Liver (tissue), 9 donors: Measurements from ENCODE around the gene MB21D2. TPM values are rescaled to one million over a fixed set of nuclear protein-coding genes. Genes with fewer than 3 reads are reported as not detected.

ENCODE experiments used
- DNase-seq: peaks from one replicate; pipeline ENCODE4 v3.0.0-alpha.2; 2017; ENCODE audit warnings: low spot score
- H3K27ac ChIP-seq, 2 donors: one replicate each; pipeline ENCODE4 v1.7.0; 2013; ENCODE audit warnings: inconsistent platforms in 2 of 2, low read length in 2 of 2, control low read depth in 1 of 2, low read depth in 1 of 2, mild to moderate bottlenecking in 1 of 2
- H3K27me3 ChIP-seq, 4 donors: one replicate each; pipeline versions ENCODE4 v1.6.1 to v1.7.0; 2013; ENCODE audit warnings: low read length in 3 of 4, inconsistent platforms in 1 of 4, mild to moderate bottlenecking in 1 of 4, moderate library complexity in 1 of 4; ENCODE audit not compliant: control insufficient read depth in 4 of 4, insufficient read depth in 4 of 4
- H3K36me3 ChIP-seq, 4 donors: one replicate each; pipeline versions ENCODE4 v1.6.1 to v1.7.0; 2013; ENCODE audit warnings: low read length in 3 of 4, mild to moderate bottlenecking in 3 of 4, low read depth in 1 of 4, moderate library complexity in 1 of 4; ENCODE audit not compliant: control insufficient read depth in 4 of 4, insufficient read depth in 3 of 4
- H3K4me1 ChIP-seq, 4 donors: one replicate each; pipeline versions ENCODE4 v1.6.1 to v1.7.0; 2013; ENCODE audit warnings: low read length in 3 of 4, mild to moderate bottlenecking in 3 of 4, moderate library complexity in 1 of 4; ENCODE audit not compliant: control insufficient read depth in 4 of 4, insufficient read depth in 4 of 4
- H3K4me3 ChIP-seq, 3 donors: one replicate each; pipeline versions ENCODE4 v1.6.1 to v1.7.0; 2013; ENCODE audit warnings: low read length in 3 of 3, control low read depth in 1 of 3, low read depth in 1 of 3, mild to moderate bottlenecking in 1 of 3
- H3K9ac ChIP-seq, 2 donors: one replicate each; pipeline ENCODE4 v1.7.0; 2013; ENCODE audit warnings: low read length in 2 of 2, mild to moderate bottlenecking in 2 of 2, moderate library complexity in 2 of 2, control low read depth in 1 of 2, low read depth in 1 of 2
- H3K9me3 ChIP-seq, 4 donors: one replicate each; pipeline versions ENCODE4 v1.6.1 to v1.7.0; 2013; ENCODE audit warnings: low read length in 3 of 4; ENCODE audit not compliant: control insufficient read depth in 4 of 4
- ATF3 ChIP-seq: IDR thresholded peaks from 2 replicates; pipeline ENCODE4 v1.6.1; 2016; ENCODE audit warnings: antibody characterized with exemption
- CTCF ChIP-seq: fragments of 150-350 bp; IDR thresholded peaks from 2 replicates; pipeline ENCODE4 v1.5.1; 2017; ENCODE audit warnings: improper control_type of control experiment, low read depth, low read length; ENCODE audit not compliant: missing input control
- EGR1 ChIP-seq, 2 donors: IDR thresholded peaks; 2 replicates each; pipeline ENCODE4 v1.6.1; 2016 to 2018; ENCODE audit warnings: antibody characterized with exemption in 2 of 2, low read depth in 2 of 2
- FOXA1 ChIP-seq: IDR thresholded peaks from 2 replicates; pipeline ENCODE4 v1.6.1; 2016; ENCODE audit warnings: antibody characterized with exemption
- FOXA2 ChIP-seq: IDR thresholded peaks from 2 replicates; pipeline ENCODE4 v1.6.1; 2016; ENCODE audit warnings: antibody characterized with exemption
- GABPA ChIP-seq, 2 donors: IDR thresholded peaks in 1 of 2; conservative IDR thresholded peaks in 1 of 2; 2 replicates each; pipeline ENCODE4 v1.6.1; 2016; ENCODE audit warnings: antibody characterized with exemption in 2 of 2, mild to moderate bottlenecking in 1 of 2, moderate library complexity in 1 of 2
- HNF4A ChIP-seq, 2 donors: conservative IDR thresholded peaks; 2 replicates each; pipeline ENCODE4 v1.6.1; 2016; ENCODE audit warnings: antibody characterized with exemption in 2 of 2, mild to moderate bottlenecking in 2 of 2
- HNF4G ChIP-seq: IDR thresholded peaks from 2 replicates; pipeline ENCODE4 v1.6.1; 2016; ENCODE audit warnings: antibody characterized with exemption
- JUND ChIP-seq, 2 donors: IDR thresholded peaks; 2 replicates each; pipeline ENCODE4 v1.6.1; 2016; ENCODE audit warnings: antibody characterized with exemption in 2 of 2
- MAX ChIP-seq: IDR thresholded peaks from 2 replicates; pipeline ENCODE4 v1.6.1; 2016; ENCODE audit warnings: antibody characterized with exemption
- NR2F2 ChIP-seq: IDR thresholded peaks from 2 replicates; pipeline ENCODE4 v1.6.1; 2016; ENCODE audit warnings: antibody characterized with exemption
- RAD21 ChIP-seq, 2 donors: IDR thresholded peaks; 2 replicates each; pipeline ENCODE4 v1.6.1; 2016; ENCODE audit warnings: antibody characterized with exemption in 2 of 2, mild to moderate bottlenecking in 2 of 2
- REST ChIP-seq: IDR thresholded peaks from 2 replicates; pipeline ENCODE4 v1.6.1; 2016; ENCODE audit warnings: antibody characterized with exemption, mild to moderate bottlenecking
- RXRA ChIP-seq, 2 donors: IDR thresholded peaks; 2 replicates each; pipeline ENCODE4 v1.6.1; 2017 to 2018; ENCODE audit warnings: antibody characterized with exemption in 2 of 2, mild to moderate bottlenecking in 1 of 2
- SP1 ChIP-seq: IDR thresholded peaks from 2 replicates; pipeline ENCODE4 v1.6.1; 2018; ENCODE audit warnings: antibody characterized with exemption, mild to moderate bottlenecking
- TAF1 ChIP-seq: conservative IDR thresholded peaks from 2 replicates; pipeline ENCODE4 v1.6.1; 2016; ENCODE audit warnings: antibody characterized with exemption, mild to moderate bottlenecking
- YY1 ChIP-seq: IDR thresholded peaks from 2 replicates; pipeline ENCODE4 v1.6.1; 2016; ENCODE audit warnings: antibody characterized with exemption, mild to moderate bottlenecking
- ZBTB33 ChIP-seq: IDR thresholded peaks from 2 replicates; pipeline ENCODE4 v1.6.1; 2016; ENCODE audit warnings: antibody characterized with exemption
- WGBS: extraction: QIAGEN DNeasy Blood & Tissue Kit; methylation state at CpG from one replicate; pipeline ENCODE4 v1.1.7; 2013; 5-methylcytosine and 5-hydroxymethylcytosine counted together
- polyA plus RNA-seq, 2 donors: library from polyadenylated mRNA; stranded (reverse) in 1 of 2; unstranded in 1 of 2; fragments of 200-250 nt in 1 of 2; fragments of >200 nt in 1 of 2; fragmentation: Nextera tagmentation in 1 of 2; extraction: Ambion mirVana in 1 of 2; gene quantifications; one replicate each; pipeline versions ENCODE4 v1.2.1 to v1.2.3, GENCODE V29; 2013 to 2015
- total RNA-seq, 2 donors: library from RNA; depleted of rRNA; stranded (reverse); fragments of >200 nt; gene quantifications; one replicate each; pipeline ENCODE4 v1.2.3, GENCODE V29; 2014
- donor health status: healthy.
- donor health status: healthy.
- donor health status: healthy.
- donor health status: healthy.
- donor health status: healthy.

The MB21D2 gene
- total and polyA plus RNA-seq, 4 donors = 0.13 to 1.9 (median 0.46) TPM

- Histone ChIP-seq H3K4me3 (no peak overlapping the region), H3K4me1 (peaks cover 2 to 20% (median 14%) of the 10 kb centered on the region in 4 donors), H3K9ac (no peak overlapping the region), H3K27ac (no peak overlapping the region), H3K36me3 (no peaks in the 10 kb centered on the region), H3K9me3 (no peaks in the 10 kb centered on the region), H3K27me3 (peaks cover 0 to 11% (median 4%) of the 10 kb centered on the region in 4 donors)
- 98% methylated on average over 4 of the region's 4 CpGs for WGBS
- DNase-seq = no peak
- TF ChIP-seq JUND (IDR thresholded peaks at IDR 0.05) (no peak), MAX (no peak), SP1 (no peak), HNF4A (conservative IDR thresholded peaks at IDR 0.05) (no peak), ATF3 (no peak), NR2F2 (no peak), CTCF (no peak), ZBTB33 (no peak), TAF1 (no peak), HNF4G (no peak), FOXA1 (no peak), GABPA (IDR thresholded peaks at IDR 0.05 in 1 of 2, conservative IDR thresholded peaks at IDR 0.05 in 1 of 2) (no peak), RAD21 (IDR thresholded peaks at IDR 0.05) (no peak), REST (no peak), YY1 (no peak), FOXA2 (no peak), RXRA (IDR thresholded peaks at IDR 0.05) (no peak), EGR1 (IDR thresholded peaks at IDR 0.05; ENCODE audit: low read depth in 2 of 2) (no peak)
These were observed 4.1 kb downstream of the MB21D2 start for GRCh38 chr3:192913540-192913939.
